CD14-positive monocyte (primary cell): ENCODE data around the gene TREM1. TPM values are rescaled to one million over a fixed set of nuclear protein-coding genes. Genes with fewer than 3 reads are reported as not detected.
A peak's percentile ranks its signal among the peaks of the same experiment; 100 is the strongest.

Source experiments
- DNase-seq, 3 donors: peaks; one replicate each; pipeline ENCODE4 v3.0.0-alpha.2; 2011 to 2022
- H2AFZ ChIP-seq: 2 replicates; pipeline ENCODE4 v1.6.0; 2012; ENCODE audit warnings: mild to moderate bottlenecking, low read depth, low read length, inconsistent platforms; ENCODE audit not compliant: insufficient read depth, poor library complexity, severe bottlenecking
- H3K27ac ChIP-seq, 2 donors: 1 replicate in 1 of 2; 2 replicates in 1 of 2; pipeline ENCODE4 v1.5.1; 2012 to 2013; ENCODE audit warnings: low read length in 2 of 2, control low read depth in 1 of 2, inconsistent platforms in 1 of 2, low read depth in 1 of 2, mild to moderate bottlenecking in 1 of 2
- H3K27me3 ChIP-seq, 2 donors: one replicate each; pipeline versions ENCODE4 v1.6.0 to v1.6.1; 2011 to 2013; ENCODE audit warnings: low read length in 2 of 2; ENCODE audit not compliant: control insufficient read depth in 2 of 2, insufficient read depth in 2 of 2
- H3K36me3 ChIP-seq, 2 donors: replicated peaks in 1 of 2; 1 replicate in 1 of 2; 2 replicates in 1 of 2; pipeline versions ENCODE4 v1.5.1 to v1.6.1; 2012 to 2013; ENCODE audit warnings: low read length in 2 of 2, control low read depth in 1 of 2, inconsistent platforms in 1 of 2, mild to moderate bottlenecking in 1 of 2; ENCODE audit not compliant: insufficient read depth in 2 of 2, control insufficient read depth in 1 of 2
- H3K4me1 ChIP-seq, 2 donors: 1 replicate in 1 of 2; 2 replicates in 1 of 2; pipeline versions ENCODE4 v1.5.1 to v1.6.1; 2012 to 2013; ENCODE audit warnings: low read length in 2 of 2, control low read depth in 1 of 2, inconsistent platforms in 1 of 2, mild to moderate bottlenecking in 1 of 2, moderate library complexity in 1 of 2; ENCODE audit not compliant: insufficient read depth in 2 of 2, control insufficient read depth in 1 of 2
- H3K4me2 ChIP-seq: replicated peaks from 2 replicates; pipeline ENCODE3; 2012; ENCODE audit warnings: low read length, moderate library complexity, mild to moderate bottlenecking; ENCODE audit not compliant: poor library complexity, severe bottlenecking; ENCODE audit errors: extremely low read depth
- H3K4me3 ChIP-seq, 3 experiments: fragments of 200-600 bp in 1 of 3; sonication (generic) in 1 of 3; replicated peaks in 1 of 3; 1 replicate in 2 of 3; 2 replicates in 1 of 3; pipeline ENCODE4 v1.5.1; 2011 to 2013; ENCODE audit warnings: low read length in 3 of 3, mild to moderate bottlenecking in 3 of 3, control low read depth in 2 of 3, low read depth in 2 of 3, inconsistent platforms in 1 of 3, moderate library complexity in 1 of 3
- H3K79me2 ChIP-seq: 2 replicates; pipeline ENCODE4 v1.6.0; 2012; ENCODE audit warnings: mild to moderate bottlenecking, control low read depth, inconsistent platforms, low read length, moderate library complexity; ENCODE audit not compliant: insufficient read depth
- H3K9ac ChIP-seq: 2 replicates; pipeline ENCODE4 v1.6.0; 2017; ENCODE audit warnings: low read length, mild to moderate bottlenecking; ENCODE audit not compliant: insufficient read depth, poor library complexity, severe bottlenecking
- H3K9me3 ChIP-seq, 2 donors: replicated peaks in 1 of 2; 1 replicate in 1 of 2; 2 replicates in 1 of 2; pipeline versions ENCODE4 v1.5.1 to v1.6.1; 2012 to 2013; ENCODE audit warnings: low read length in 2 of 2, control low read depth in 1 of 2; ENCODE audit not compliant: control insufficient read depth in 1 of 2, insufficient read depth in 1 of 2
- H4K20me1 ChIP-seq: 2 replicates; pipeline ENCODE4 v1.6.0; 2012; ENCODE audit warnings: mild to moderate bottlenecking, low read length, control low read depth, moderate library complexity; ENCODE audit not compliant: insufficient read depth
- H3K27ac Mint-ChIP-seq, 7 donors: one replicate each; pipeline ENCODE4 v1.8.0; 2020; ENCODE audit warnings: mild to moderate bottlenecking in 7 of 7, mixed read lengths in 7 of 7, moderate library complexity in 6 of 7, inconsistent platforms in 2 of 7
- H3K27me3 Mint-ChIP-seq, 3 donors: one replicate each; pipeline ENCODE4 v1.8.0; 2021 to 2022; ENCODE audit warnings: low read depth in 3 of 3, mild to moderate bottlenecking in 3 of 3, mixed read lengths in 3 of 3, moderate library complexity in 3 of 3, inconsistent platforms in 1 of 3
- H3K36me3 Mint-ChIP-seq, 2 donors: one replicate each; pipeline ENCODE4 v1.8.0; 2020; ENCODE audit warnings: mixed read lengths in 2 of 2, inconsistent platforms in 1 of 2, mild to moderate bottlenecking in 1 of 2
- H3K4me1 Mint-ChIP-seq: one replicate; pipeline ENCODE4 v1.8.0; 2020; ENCODE audit warnings: mild to moderate bottlenecking, mixed read lengths
- H3K4me3 Mint-ChIP-seq, 2 donors: one replicate each; pipeline ENCODE4 v1.8.0; 2020; ENCODE audit warnings: mild to moderate bottlenecking in 2 of 2, mixed read lengths in 2 of 2, moderate library complexity in 1 of 2
- H3K9me3 Mint-ChIP-seq, 7 donors: one replicate each; pipeline ENCODE4 v1.8.0; 2020 to 2022; ENCODE audit warnings: mixed read lengths in 7 of 7, mild to moderate bottlenecking in 6 of 7, moderate library complexity in 6 of 7, inconsistent platforms in 2 of 7
- WGBS: methylation state at CpG from one replicate; pipeline ENCODE4 v1.1.5; 2013; ENCODE audit warnings: missing lambda C conversion rate; ENCODE audit not compliant: insufficient coverage; 5-methylcytosine and 5-hydroxymethylcytosine counted together
- intact Hi-C, 2 donors: fragments of 100-400 bp; cut with micrococcal nuclease; formaldehyde crosslinking; loops; one replicate each; pipeline versions ENCODE4 v1.15.0 to v1.15.1; 2023
- polyA plus RNA-seq, 3 donors: library from polyadenylated mRNA; depleted of rRNA in 1 of 3; unstranded in 2 of 3; stranded (reverse) in 1 of 3; fragments of 300-500 nt in 2 of 3; fragments of >200 nt in 1 of 3; fragmentation: Illumina TruSeq in 2 of 3; gene quantifications; 1 replicate in 2 of 3; 2 replicates in 1 of 3; pipeline ENCODE4 v1.2.3, GENCODE V29; 2012 to 2021
- TF ChIP-seq, protein P1 (sequence below): fragments of 200-600 bp; IDR thresholded peaks from one replicate; pipeline ENCODE4 v1.8.0; 2022; ENCODE audit warnings: antibody characterized with exemption, mild to moderate bottlenecking

The TREM1 gene
- polyA plus RNA-seq, 3 donors = 175 to 303 (median 240) TPM

DNA sequence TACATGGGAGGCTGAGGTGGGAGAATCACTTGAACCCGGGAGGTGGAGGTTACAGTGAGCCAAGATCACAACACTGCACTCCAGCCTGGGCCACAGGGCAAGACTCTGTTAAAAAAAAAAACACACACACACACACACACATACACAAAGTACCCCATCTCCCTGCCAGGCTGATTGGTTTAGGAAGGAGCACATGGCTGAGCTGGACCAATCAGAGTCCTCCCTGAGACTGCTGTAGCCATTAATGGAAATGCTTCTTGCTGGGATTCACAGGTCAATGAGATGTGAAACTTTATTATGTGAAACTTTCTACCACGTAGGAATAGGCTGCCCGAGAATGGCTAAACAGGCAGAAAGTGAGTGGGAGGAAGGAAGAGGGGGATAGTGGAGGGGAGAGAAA, 2.9 kb downstream of the TREM1 start:
- Histone ChIP-seq H3K79me2 (peaks cover 22% of the 10 kb centered on the region), H3K27ac (peak overlapping the region in 1 of 2 donors; percentile 47), H3K9ac (no peak overlapping the region), H3K4me3 (peak overlapping the region in 1 of 3 experiments; percentile 77), H3K4me2 (peak overlapping the region; percentile 77), H3K36me3 (peaks cover 4 to 14% of the 10 kb centered on the region in 2 donors), H3K27me3 (no peaks in the 10 kb centered on the region), H3K9me3 (no peaks in the 10 kb centered on the region), H2AFZ (no peak overlapping the region), H3K4me1 (peaks cover 93 to 98% of the 10 kb centered on the region in 2 donors), H4K20me1 (peaks cover 31% of the 10 kb centered on the region)
- intact Hi-C loops = loop anchor here in 1 of 2 donors (10.0 kb wide), 1 partner anchor 99 kb away; no protein-coding TSS in a partner anchor
- Mint-ChIP-seq H3K36me3 (peaks cover 59 to 72% of the 10 kb centered on the region in 2 donors), H3K9me3 (peaks cover 0 to 10% (median 2%) of the 10 kb centered on the region in 7 donors), H3K27ac (peak overlapping the region; percentile 14 to 100 (median 73)), H3K27me3 (peaks cover 0 to 10% (median 0%) of the 10 kb centered on the region in 3 donors), H3K4me3 (peak overlapping the region; percentile 46 to 91), H3K4me1 (peaks cover 95% of the 10 kb centered on the region)
- TF ChIP-seq, protein P1, sequence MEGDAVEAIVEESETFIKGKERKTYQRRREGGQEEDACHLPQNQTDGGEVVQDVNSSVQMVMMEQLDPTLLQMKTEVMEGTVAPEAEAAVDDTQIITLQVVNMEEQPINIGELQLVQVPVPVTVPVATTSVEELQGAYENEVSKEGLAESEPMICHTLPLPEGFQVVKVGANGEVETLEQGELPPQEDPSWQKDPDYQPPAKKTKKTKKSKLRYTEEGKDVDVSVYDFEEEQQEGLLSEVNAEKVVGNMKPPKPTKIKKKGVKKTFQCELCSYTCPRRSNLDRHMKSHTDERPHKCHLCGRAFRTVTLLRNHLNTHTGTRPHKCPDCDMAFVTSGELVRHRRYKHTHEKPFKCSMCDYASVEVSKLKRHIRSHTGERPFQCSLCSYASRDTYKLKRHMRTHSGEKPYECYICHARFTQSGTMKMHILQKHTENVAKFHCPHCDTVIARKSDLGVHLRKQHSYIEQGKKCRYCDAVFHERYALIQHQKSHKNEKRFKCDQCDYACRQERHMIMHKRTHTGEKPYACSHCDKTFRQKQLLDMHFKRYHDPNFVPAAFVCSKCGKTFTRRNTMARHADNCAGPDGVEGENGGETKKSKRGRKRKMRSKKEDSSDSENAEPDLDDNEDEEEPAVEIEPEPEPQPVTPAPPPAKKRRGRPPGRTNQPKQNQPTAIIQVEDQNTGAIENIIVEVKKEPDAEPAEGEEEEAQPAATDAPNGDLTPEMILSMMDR = no peak
- no CpG with 5 or more reads among the region's 3 CpGs for WGBS
- peak in 1 of 3 donors; percentile 22 for DNase-seq

DNA sequence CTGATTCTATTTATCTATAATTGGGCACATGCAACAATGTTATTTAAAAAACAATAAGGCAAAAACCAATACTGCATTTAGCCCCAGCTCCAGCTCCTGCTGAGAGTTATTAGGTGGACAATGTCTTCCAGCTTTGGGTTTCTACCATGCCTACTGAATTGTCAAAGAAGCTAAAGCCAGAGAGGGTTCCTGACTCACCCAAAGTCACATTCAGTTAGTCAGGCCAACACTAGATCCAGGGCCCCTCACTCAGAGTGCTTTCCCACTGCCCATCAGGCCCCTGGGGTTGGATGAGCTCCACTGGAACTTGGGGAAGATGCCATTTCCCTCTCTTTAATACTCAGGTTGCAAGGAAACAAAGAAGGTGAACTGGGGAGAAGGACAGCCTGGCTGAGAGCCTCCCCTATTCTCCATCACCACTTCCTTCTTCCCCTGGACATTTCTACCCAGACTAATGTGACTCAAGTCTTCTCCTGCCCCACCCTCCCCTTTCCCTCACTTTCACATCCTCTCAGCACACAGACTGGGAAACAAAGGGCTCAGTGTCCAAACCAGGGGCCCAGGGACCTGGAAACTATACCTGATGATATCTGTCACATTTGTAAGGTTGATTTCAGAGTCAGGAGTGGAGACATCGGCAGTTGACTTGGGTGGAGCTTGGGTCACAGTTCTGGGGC, 6.0 kb downstream of the TREM1 start:
- Histone ChIP-seq H3K36me3 (peaks cover 4 to 36% of the 10 kb centered on the region in 2 donors), H3K27ac (peak overlapping the region; percentile 73 to 95), H3K27me3 (no peaks in the 10 kb centered on the region), H3K9ac (peak overlapping the region; percentile 46), H3K79me2 (peaks cover 23% of the 10 kb centered on the region), H3K4me1 (peaks cover 96 to 100% of the 10 kb centered on the region in 2 donors), H4K20me1 (peaks cover 31% of the 10 kb centered on the region), H3K4me2 (peak overlapping the region; percentile 64), H2AFZ (no peak overlapping the region), H3K9me3 (no peaks in the 10 kb centered on the region), H3K4me3 (peak overlapping the region in 2 of 3 experiments; percentile 21 to 77)
- Mint-ChIP-seq H3K4me3 (peak overlapping the region; percentile 58 to 70), H3K27ac (peak overlapping the region; percentile 90 to 100 (median 96)), H3K9me3 (peaks cover 0 to 8% (median 0%) of the 10 kb centered on the region in 7 donors), H3K27me3 (peaks cover 0 to 5% (median 2%) of the 10 kb centered on the region in 3 donors), H3K36me3 (peaks cover 72 to 91% of the 10 kb centered on the region in 2 donors), H3K4me1 (peaks cover 98% of the 10 kb centered on the region)
- 92% methylated on average over 1 of the region's 1 CpG for WGBS
- intact Hi-C loops = loop anchor here in 1 of 2 donors (10.0 kb wide), 1 partner anchor 96 kb away; no protein-coding TSS in a partner anchor
- TF ChIP-seq, protein P1 = no peak
- peak; percentile 68 to 85 (median 79) for DNase-seq
